GM13977 (cell line): Measurements from ENCODE around the gene MIEF2.
"Not testable (repeated sequence)": the region's sequence is repeated elsewhere in the genome, so short reads cannot be mapped to it uniquely, and the experiment has no call there.

ENCODE experiments used
- DNase-seq: peaks from one replicate; pipeline ENCODE4 v3.0.0; 2012; ENCODE audit warnings: low spot score
- CTCF ChIP-seq: IDR thresholded peaks from 2 replicates; pipeline ENCODE4 v1.5.1; 2012; ENCODE audit warnings: mild to moderate bottlenecking, control low read depth; ENCODE audit not compliant: insufficient read depth; ENCODE audit errors: extremely low read depth, missing control alignments
- in situ Hi-C: fragments of 300-500 bp; cut with MboI; formaldehyde crosslinking; loops from one replicate; pipeline ENCODE4 v1.12.0; 2022; ENCODE audit warnings: low sequenced_read_pairs, low pct_unique_long_range_greater_than_20kb, mixed read lengths, inconsistent platforms; ENCODE audit not compliant: unreplicated experiment

MIEF2 gene

GRCh38 chr17:18260332-18261145 lies at the start of gene MIEF2:
MIEF2 (plus strand) TSS chr17:18260662; CDS start chr17:18262721, 2,059 bp downstream.
- no peak for TF ChIP-seq CTCF
- in situ Hi-C loops: no loop called here
- peak; percentile 99 for DNase-seq

- no peak for TF ChIP-seq CTCF
- no peak for DNase-seq
- in situ Hi-C loops: no loop called here
These were observed 46.7 kb upstream of the MIEF2 start for GRCh38 chr17:18213666-18214270.

GRCh38 chr17:18216906-18217305 lies 43.6 kb upstream of the MIEF2 start:
- DNase-seq, in situ Hi-C loops: not testable (repeated sequence)

GRCh38 chr17:18217412-18218015 lies 42.9 kb upstream of the MIEF2 start:
- DNase-seq: peak; percentile 89
- TF ChIP-seq CTCF: peak; percentile 99
- in situ Hi-C loops: no loop called here

GRCh38 chr17:18218756-18219415 lies 41.6 kb upstream of the MIEF2 start:
- DNase-seq: no peak
- in situ Hi-C loops: no loop called here
- TF ChIP-seq CTCF: no peak

- no peak for DNase-seq
- TF ChIP-seq CTCF: no peak
- in situ Hi-C loops: no loop called here
These were observed 36.4 kb upstream of the MIEF2 start for GRCh38 chr17:18224053-18224386.
